ENCODE results near the gene ELN. TPM values are rescaled to one million over a fixed set of nuclear protein-coding genes. Genes with fewer than 3 reads are reported as not detected.

The ELN gene
- total RNA-seq, 2 experiments from 2014 or later = not detected

- Mint-ChIP-seq H3K4me3 (no peak overlapping the region), H3K27ac (no peak overlapping the region), H3K27me3 (no peaks in the 10 kb centered on the region), H3K36me3 (ENCODE audit: low read depth) (no peaks in the 10 kb centered on the region), H3K9me3 (ENCODE audit: low read depth) (peaks cover 14% of the 10 kb centered on the region), H3K4me1 (no peaks in the 10 kb centered on the region)
- DNase-seq (no peak), ATAC-seq (no peak)
- intact Hi-C loops (cut with DNase I, micrococcal nuclease) = no loop called here
- CTCF ChIA-PET = no interaction called here
- POLR2A ChIA-PET = no interaction called here
Measured at GRCh38 chr7:73991522-73992100, 36.4 kb upstream of the ELN start.

GRCh38 chr7:73992101-73992562, 35.8 kb upstream of the ELN start:
- ChIA-PET POLR2A (no interaction called here), CTCF (no interaction called here)
- Mint-ChIP-seq H3K36me3 (ENCODE audit: low read depth) (no peaks in the 10 kb centered on the region), H3K4me3 (no peak overlapping the region), H3K9me3 (ENCODE audit: low read depth) (peaks cover 14% of the 10 kb centered on the region), H3K27ac (no peak overlapping the region), H3K4me1 (no peaks in the 10 kb centered on the region), H3K27me3 (no peaks in the 10 kb centered on the region)
- no peak for ATAC-seq
- no peak for DNase-seq
- intact Hi-C loops (cut with DNase I, micrococcal nuclease) = no loop called here

- ChIA-PET POLR2A (no interaction called here), CTCF (no interaction called here)
- no peak for ATAC-seq
- no peaks in the 10 kb centered on the region for H3K4me1 Mint-ChIP-seq
- no peak overlapping the region for H3K4me3 Mint-ChIP-seq
- H3K27ac Mint-ChIP-seq = no peak overlapping the region
- H3K27me3 Mint-ChIP-seq = no peaks in the 10 kb centered on the region
- intact Hi-C loops (cut with DNase I, micrococcal nuclease) = no loop called here
- no peaks in the 10 kb centered on the region for H3K36me3 Mint-ChIP-seq (ENCODE audit: low read depth)
- no peak for DNase-seq
- H3K9me3 Mint-ChIP-seq (ENCODE audit: low read depth) = peaks cover 14% of the 10 kb centered on the region
Measured at GRCh38 chr7:73994023-73994422, 34.0 kb upstream of the ELN start.

GRCh38 chr7:73994761-73995160, 33.2 kb upstream of the ELN start:
- Mint-ChIP-seq H3K4me3 (no peak overlapping the region), H3K4me1 (no peaks in the 10 kb centered on the region), H3K36me3 (ENCODE audit: low read depth) (no peaks in the 10 kb centered on the region), H3K27me3 (no peaks in the 10 kb centered on the region), H3K9me3 (ENCODE audit: low read depth) (peaks cover 14% of the 10 kb centered on the region), H3K27ac (no peak overlapping the region)
- CTCF ChIA-PET = no interaction called here
- POLR2A ChIA-PET = no interaction called here
- DNase-seq (no peak), ATAC-seq (no peak)
- intact Hi-C loops (cut with DNase I, micrococcal nuclease) = no loop called here

GRCh38 chr7:73995330-73995729, 32.6 kb upstream of the ELN start:
- ChIA-PET CTCF (no interaction called here), POLR2A (no interaction called here)
- intact Hi-C loops (cut with DNase I, micrococcal nuclease) = no loop called here
- DNase-seq (no peak), ATAC-seq (no peak)
- no peak overlapping the region for H3K27ac Mint-ChIP-seq
- peaks cover 14% of the 10 kb centered on the region for H3K9me3 Mint-ChIP-seq (ENCODE audit: low read depth)
- H3K4me3 Mint-ChIP-seq = no peak overlapping the region
- no peaks in the 10 kb centered on the region for H3K27me3 Mint-ChIP-seq
- H3K4me1 Mint-ChIP-seq = no peaks in the 10 kb centered on the region
- H3K36me3 Mint-ChIP-seq (ENCODE audit: low read depth) = no peaks in the 10 kb centered on the region

- ChIA-PET CTCF (no interaction called here), POLR2A (no interaction called here)
- Mint-ChIP-seq H3K27me3 (no peaks in the 10 kb centered on the region), H3K4me1 (no peaks in the 10 kb centered on the region), H3K9me3 (ENCODE audit: low read depth) (peaks cover 14% of the 10 kb centered on the region), H3K27ac (no peak overlapping the region), H3K4me3 (no peak overlapping the region), H3K36me3 (ENCODE audit: low read depth) (no peaks in the 10 kb centered on the region)
- no peak for DNase-seq
- intact Hi-C loops (cut with DNase I, micrococcal nuclease) = no loop called here
- no peak for ATAC-seq
Measured at GRCh38 chr7:73995821-73996511, 32.0 kb upstream of the ELN start.

GRCh38 chr7:73997056-73997455, 30.9 kb upstream of the ELN start:
- no peaks in the 10 kb centered on the region for H3K27me3 Mint-ChIP-seq
- no peak overlapping the region for H3K4me3 Mint-ChIP-seq
- ChIA-PET POLR2A (no interaction called here), CTCF (interaction anchor here (0.6 kb wide), 1 partner anchor 1856 kb away, joined by 4 read pairs; no protein-coding TSS in a partner anchor)
- peaks cover 14% of the 10 kb centered on the region for H3K9me3 Mint-ChIP-seq (ENCODE audit: low read depth)
- no peaks in the 10 kb centered on the region for H3K4me1 Mint-ChIP-seq
- ATAC-seq = no peak
- DNase-seq = no peak
- intact Hi-C loops (cut with DNase I, micrococcal nuclease) = no loop called here
- H3K27ac Mint-ChIP-seq = no peak overlapping the region
- H3K36me3 Mint-ChIP-seq (ENCODE audit: low read depth) = no peaks in the 10 kb centered on the region

GRCh38 chr7:73999664-74000435, 28.1 kb upstream of the ELN start:
- ChIA-PET CTCF (no interaction called here), POLR2A (no interaction called here)
- peaks cover 2% of the 10 kb centered on the region for H3K27me3 Mint-ChIP-seq
- intact Hi-C loops (cut with DNase I, micrococcal nuclease) = no loop called here
- DNase-seq (no peak), ATAC-seq (no peak)
- peaks cover 6% of the 10 kb centered on the region for H3K9me3 Mint-ChIP-seq (ENCODE audit: low read depth)
- no peaks in the 10 kb centered on the region for H3K36me3 Mint-ChIP-seq (ENCODE audit: low read depth)
- H3K27ac Mint-ChIP-seq = no peak overlapping the region
- no peak overlapping the region for H3K4me3 Mint-ChIP-seq
- H3K4me1 Mint-ChIP-seq = peaks cover 4% of the 10 kb centered on the region

- H3K27me3 Mint-ChIP-seq = peaks cover 2% of the 10 kb centered on the region
- H3K4me3 Mint-ChIP-seq = no peak overlapping the region
- no peaks in the 10 kb centered on the region for H3K9me3 Mint-ChIP-seq (ENCODE audit: low read depth)
- no peaks in the 10 kb centered on the region for H3K36me3 Mint-ChIP-seq (ENCODE audit: low read depth)
- POLR2A ChIA-PET = no interaction called here
- intact Hi-C loops (cut with DNase I, micrococcal nuclease) = no loop called here
- no peak overlapping the region for H3K27ac Mint-ChIP-seq
- CTCF ChIA-PET = no interaction called here
- no peak for ATAC-seq
- H3K4me1 Mint-ChIP-seq = peaks cover 4% of the 10 kb centered on the region
- no peak for DNase-seq
Measured at GRCh38 chr7:74000489-74001149, 27.4 kb upstream of the ELN start.

- no peaks in the 10 kb centered on the region for H3K36me3 Mint-ChIP-seq (ENCODE audit: low read depth)
- intact Hi-C loops (cut with DNase I, micrococcal nuclease) = no loop called here
- no peak overlapping the region for H3K4me3 Mint-ChIP-seq
- DNase-seq (no peak), ATAC-seq (no peak)
- ChIA-PET CTCF (no interaction called here), POLR2A (no interaction called here)
- no peak overlapping the region for H3K27ac Mint-ChIP-seq
- H3K4me1 Mint-ChIP-seq = peaks cover 4% of the 10 kb centered on the region
- H3K9me3 Mint-ChIP-seq (ENCODE audit: low read depth) = no peaks in the 10 kb centered on the region
- peaks cover 2% of the 10 kb centered on the region for H3K27me3 Mint-ChIP-seq
Measured at GRCh38 chr7:74001150-74001494, 26.9 kb upstream of the ELN start.

GRCh38 chr7:74002474-74003017, 25.4 kb upstream of the ELN start:
- ChIA-PET CTCF (interaction anchor here (0.7 kb wide), 1 partner anchor 23 kb away, joined by 3 read pairs; no protein-coding TSS in a partner anchor), POLR2A (no interaction called here)
- ATAC-seq (peak; percentile 81), DNase-seq (peak; percentile 28)
- H3K27ac Mint-ChIP-seq = no peak overlapping the region
- no peaks in the 10 kb centered on the region for H3K9me3 Mint-ChIP-seq (ENCODE audit: low read depth)
- peaks cover 4% of the 10 kb centered on the region for H3K4me1 Mint-ChIP-seq
- intact Hi-C loops (cut with DNase I, micrococcal nuclease) = no loop called here
- H3K4me3 Mint-ChIP-seq = no peak overlapping the region
- peaks cover 2% of the 10 kb centered on the region for H3K27me3 Mint-ChIP-seq
- no peaks in the 10 kb centered on the region for H3K36me3 Mint-ChIP-seq (ENCODE audit: low read depth)

Data from activated CD4-positive, alpha-beta T cell treated with anti-CD3 and anti-CD28 coated beads for 36 hours (primary cell).